Stimulated activated CD8-positive, alpha-beta memory T cell treated with anti-CD3 and anti-CD28 coated beads, Interleukin-15, amount 100 ng/mL, for 48 hours (primary cell): Measurements from ENCODE around the gene ST6GAL1.
"Not testable (repeated sequence)": the region's sequence is repeated elsewhere in the genome, so short reads cannot be mapped to it uniquely, and the experiment has no call there.

ENCODE experiments used
- DNase-seq, 2 donors: peaks; one replicate each; pipeline ENCODE4 v3.0.0-alpha.2; 2020; ENCODE audit warnings: low read depth in 2 of 2

The ST6GAL1 gene

GRCh38 chr3:186967686-186968085, 37.4 kb downstream of the ST6GAL1 start:
- DNase-seq, result no peak

DNA sequence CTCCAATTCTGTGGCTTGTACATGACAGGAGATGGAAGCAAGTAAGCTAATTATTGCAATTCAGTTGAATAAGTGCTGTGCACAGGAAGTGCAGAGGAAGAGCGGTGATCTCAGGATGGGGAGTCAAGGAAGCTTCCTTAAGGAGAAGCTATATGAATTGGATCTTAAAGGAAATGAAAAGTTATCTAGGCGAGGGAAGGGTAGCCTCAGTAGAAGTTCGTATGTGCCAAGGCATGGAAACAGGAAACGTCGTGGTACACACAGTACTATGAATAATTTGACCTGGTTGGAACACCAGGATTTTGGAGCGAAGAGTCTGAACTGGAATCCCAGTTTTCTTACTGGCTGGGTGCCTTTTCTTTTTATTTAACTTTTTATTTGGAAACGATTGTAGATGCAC, 39.3 kb downstream of the ST6GAL1 start:
- no peak for DNase-seq

GRCh38 chr3:186971106-186971505, 40.8 kb downstream of the ST6GAL1 start:
- not testable (repeated sequence) for DNase-seq

GRCh38 chr3:186971578-186971977, 41.3 kb downstream of the ST6GAL1 start:
- no peak for DNase-seq

- no peak for DNase-seq
Observed at GRCh38 chr3:186973702-186974101, 43.4 kb downstream of the ST6GAL1 start.

DNA sequence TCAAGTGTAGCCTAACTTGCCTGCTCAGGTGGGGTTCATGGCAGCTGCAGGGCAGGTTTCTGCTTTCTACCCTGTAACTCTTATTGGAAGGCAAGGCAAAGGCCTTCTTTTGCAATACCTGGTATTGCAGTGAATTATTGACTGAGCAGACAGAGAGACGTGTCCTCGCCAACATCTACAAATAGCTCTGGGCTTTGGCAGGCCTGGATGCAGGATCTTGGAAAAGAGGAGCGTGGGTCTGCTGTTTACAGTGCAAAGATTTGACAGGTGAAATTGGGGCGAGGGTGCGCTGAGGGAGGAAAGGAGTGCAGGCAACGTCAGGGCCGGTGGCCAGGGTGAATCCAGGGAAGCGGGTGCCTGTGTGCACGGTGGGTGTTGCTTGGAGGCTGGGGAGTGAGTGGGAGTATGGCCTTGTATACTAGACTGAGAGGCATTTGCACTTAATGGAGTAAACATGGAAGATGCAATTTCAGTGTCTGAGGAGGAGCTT, 44.5 kb downstream of the ST6GAL1 start:
- DNase-seq, result no peak

- no peak for DNase-seq
Observed at GRCh38 chr3:186975726-186976125, 45.4 kb downstream of the ST6GAL1 start.

GRCh38 chr3:186976837-186977750, 46.8 kb downstream of the ST6GAL1 start:
- DNase-seq, result no peak

DNA sequence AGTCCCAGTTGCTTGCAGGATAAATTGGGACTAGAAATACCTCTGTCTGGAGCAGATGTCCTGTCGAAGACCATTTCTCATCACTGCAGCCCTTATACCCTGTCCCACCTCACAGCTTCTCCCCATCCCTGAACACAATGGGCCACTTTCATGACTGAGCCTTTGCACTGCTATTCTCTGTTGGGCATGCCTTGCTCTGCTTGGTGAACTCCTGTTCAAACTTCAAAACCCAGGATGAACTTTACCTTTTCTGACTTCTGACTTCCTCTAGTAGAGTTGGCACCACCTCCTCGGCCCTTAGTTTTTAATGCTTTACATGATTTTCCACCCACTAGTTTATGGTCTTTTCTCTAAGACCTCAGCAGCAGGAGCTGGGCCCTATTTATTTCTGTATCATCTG, 48.4 kb downstream of the ST6GAL1 start:
- DNase-seq, result no peak

DNA sequence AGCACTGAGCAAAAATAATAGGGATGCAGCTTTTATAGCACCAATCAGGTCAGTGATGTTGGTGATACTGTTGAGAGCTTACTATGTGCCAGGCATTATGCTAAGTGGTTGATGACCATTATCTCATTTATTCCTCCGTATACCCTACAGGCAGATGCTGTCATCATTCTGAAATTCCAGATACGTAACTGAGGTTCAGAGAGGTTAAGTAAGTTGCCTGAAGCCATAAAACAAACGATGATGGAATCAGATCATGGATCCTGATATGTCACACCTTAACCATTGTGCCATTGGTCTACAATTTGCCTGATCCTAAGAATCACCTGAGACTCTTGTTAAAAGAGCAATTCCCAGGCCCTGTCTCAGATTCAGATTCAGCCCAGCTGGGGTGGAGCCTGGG, 49.5 kb downstream of the ST6GAL1 start:
- no peak for DNase-seq

GRCh38 chr3:186980989-186981388, 50.7 kb downstream of the ST6GAL1 start:
- DNase-seq, result no peak

GRCh38 chr3:186983659-186984058, 53.3 kb downstream of the ST6GAL1 start:
- no peak for DNase-seq

GRCh38 chr3:186984064-186984463, 53.7 kb downstream of the ST6GAL1 start:
- no peak for DNase-seq

DNA sequence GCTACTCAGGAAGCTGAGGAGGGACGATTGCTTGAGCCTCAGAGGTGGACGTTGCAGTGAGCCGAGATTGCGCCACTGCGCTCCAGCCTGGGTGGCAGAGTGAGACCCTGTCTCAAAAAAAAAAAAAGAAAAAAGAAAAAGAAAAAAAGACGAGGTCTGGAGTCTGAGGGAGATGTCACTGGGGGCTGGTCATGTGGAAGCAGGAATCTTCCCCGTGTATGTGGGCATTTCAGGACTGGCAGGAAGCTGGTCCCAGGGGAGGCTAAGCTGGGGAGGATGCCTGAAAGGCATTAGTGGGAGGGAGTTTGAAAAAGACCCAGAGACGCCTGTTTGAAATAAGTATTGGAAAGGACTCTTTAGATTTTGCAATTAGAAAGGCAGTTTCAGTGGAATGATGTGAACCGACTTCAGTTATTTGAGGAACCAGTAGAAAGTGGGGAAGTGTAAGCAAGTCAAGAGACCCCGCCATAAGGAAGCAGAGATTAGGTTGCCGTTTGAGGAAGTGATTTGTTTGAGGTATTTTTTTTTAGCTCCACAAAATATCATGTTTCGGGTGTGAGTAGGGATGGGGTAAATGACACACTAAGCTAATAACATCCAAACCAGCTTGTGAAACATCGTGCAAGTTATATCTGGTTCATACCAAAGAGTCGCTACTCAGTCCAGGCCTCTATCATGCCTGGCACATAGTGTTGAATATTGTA, 55.5 kb downstream of the ST6GAL1 start:
- DNase-seq, result no peak

- DNase-seq, result no peak
Observed at GRCh38 chr3:186986406-186986805, 56.1 kb downstream of the ST6GAL1 start.

DNA sequence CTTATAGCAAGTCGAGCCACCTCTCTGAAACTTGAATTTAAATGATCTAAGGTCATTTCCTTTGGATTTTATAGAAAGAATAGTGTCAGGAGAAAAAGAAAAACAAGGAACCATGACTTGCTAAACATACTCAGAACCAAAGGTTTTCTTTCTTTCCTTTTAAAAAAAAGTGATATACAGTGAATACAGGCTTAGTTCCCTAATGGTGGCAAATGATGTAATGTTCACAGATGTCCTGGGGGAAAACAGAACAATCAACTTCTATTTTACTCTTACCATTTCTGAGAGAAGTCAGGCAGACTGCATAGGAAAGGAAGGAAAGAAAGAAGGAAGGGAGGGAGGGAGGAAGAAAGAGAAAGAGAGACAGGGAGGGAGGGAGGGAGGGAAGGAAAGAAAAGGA, 56.5 kb downstream of the ST6GAL1 start:
- no peak for DNase-seq

DNA sequence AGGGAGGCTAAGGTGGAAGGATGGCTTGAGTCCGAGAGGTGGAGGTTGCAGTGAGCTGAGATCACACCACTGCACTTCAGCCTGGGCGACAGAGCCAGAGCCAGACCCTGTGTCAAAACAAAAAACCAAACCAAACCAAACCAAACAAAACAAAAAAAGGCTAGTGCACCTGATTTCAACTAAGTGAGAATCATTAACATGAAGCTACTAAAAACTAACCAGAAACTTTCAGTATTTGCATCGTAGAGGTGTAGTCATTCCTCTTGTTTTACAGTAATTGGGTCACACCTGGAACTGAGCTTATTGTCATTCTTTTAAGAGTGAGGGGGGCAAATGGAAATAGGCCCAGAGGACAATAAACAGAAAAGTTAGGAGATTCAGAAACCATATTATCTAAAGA, 58.5 kb downstream of the ST6GAL1 start:
- no peak for DNase-seq

DNA sequence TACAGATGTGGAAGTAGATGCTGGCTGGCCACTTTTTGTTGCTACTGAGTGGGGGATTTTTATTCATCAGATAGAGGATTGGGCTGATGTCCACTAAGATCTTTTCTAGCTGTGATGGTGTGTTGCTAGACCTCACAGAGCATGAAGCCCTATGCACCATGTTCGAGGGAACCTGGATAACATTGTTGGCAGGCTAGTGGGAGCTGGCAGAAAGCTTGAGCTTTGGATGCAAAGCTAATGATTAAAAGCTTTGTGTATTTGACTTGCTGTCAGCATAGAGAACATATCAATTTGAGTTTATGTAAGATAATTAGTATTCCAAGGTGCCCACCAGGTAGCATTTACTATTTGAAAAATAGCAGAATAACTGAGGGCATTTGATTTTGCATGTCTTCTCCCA, 59.1 kb downstream of the ST6GAL1 start:
- no peak for DNase-seq

DNA sequence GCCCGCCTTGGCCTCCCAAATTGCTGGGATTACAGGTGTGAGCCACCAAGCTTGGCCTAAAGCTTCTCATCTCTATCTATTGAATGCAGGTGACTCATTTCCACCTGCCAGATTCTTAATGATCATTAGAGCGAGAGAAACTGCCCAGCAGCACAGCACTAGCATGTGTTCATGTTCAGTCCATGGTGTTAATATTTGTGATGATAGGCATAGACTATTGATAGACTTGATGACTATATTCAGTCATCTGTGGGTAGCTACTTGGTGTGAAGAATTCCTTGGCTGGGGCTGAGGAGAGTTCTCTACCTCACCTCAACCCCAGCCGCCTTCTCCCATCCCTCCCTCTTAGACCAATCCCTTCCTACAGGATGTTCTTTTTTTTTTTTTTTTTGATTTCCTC, 60.0 kb downstream of the ST6GAL1 start:
- no peak for DNase-seq

GRCh38 chr3:186990878-186991308, 60.6 kb downstream of the ST6GAL1 start:
- no peak for DNase-seq

GRCh38 chr3:186991470-186991869, 61.1 kb downstream of the ST6GAL1 start:
- DNase-seq, result no peak

DNA sequence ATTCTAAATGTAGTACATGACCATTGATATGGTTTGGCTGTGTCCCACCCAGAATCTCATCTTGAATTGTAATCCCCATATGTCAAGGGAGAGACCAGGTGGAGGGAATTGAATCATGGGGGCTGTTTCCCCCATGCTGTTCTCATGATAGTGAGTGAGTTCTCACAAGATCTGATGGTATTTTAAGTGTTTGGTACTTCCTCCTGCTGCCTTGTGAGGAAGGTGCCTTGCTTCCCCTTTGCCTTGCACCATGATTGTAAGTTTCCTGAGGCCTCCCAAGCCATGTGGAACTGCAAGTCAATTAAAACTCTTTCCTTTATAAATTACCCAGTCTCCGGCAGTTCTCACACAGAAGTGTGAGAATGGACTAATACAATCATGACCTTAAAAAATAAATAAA, 61.8 kb downstream of the ST6GAL1 start:
- DNase-seq, result not testable (repeated sequence)

DNA sequence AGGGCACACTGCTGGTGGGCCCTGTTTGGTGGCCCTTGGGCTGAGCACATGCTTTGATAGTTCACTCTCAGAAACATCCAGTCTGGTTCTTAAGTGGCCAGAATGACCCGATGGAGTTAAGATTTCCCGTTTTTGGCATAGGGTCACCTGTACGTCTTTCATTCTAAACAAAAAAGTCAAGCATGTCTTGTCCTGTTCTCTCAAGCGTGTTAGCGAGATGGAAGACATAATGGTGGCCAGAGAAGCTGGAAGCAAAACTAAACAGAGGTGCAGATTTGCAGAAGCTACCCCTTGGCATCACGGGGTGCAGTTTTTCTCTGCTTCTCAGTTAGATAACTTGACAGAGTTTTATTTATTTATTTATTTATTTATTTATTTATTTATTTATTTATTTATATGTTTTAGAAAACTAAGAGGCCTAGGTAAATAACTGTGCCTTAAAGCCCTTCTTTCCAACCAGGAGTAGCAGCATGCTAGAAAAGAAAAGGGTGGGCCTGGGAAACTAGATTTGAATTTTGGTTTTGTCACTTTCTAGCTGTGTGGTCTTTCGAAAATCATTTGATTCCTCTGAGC, 63.0 kb downstream of the ST6GAL1 start:
- DNase-seq, result no peak
